Type B pancreatic cell (in vitro differentiated cells): ENCODE results near the gene SEMA5A. TPM values are rescaled to one million over a fixed set of nuclear protein-coding genes. Genes with fewer than 3 reads are reported as not detected.

Experiments
- DNase-seq: peaks from one replicate; pipeline ENCODE4 v3.0.0; 2021; ENCODE audit warnings: mixed read lengths; ENCODE audit not compliant: unreplicated experiment; ENCODE audit errors: extremely low spot score
- H3K27ac Mint-ChIP-seq: 2 replicates; pipeline ENCODE4 v1.8.0; 2021; ENCODE audit warnings: mild to moderate bottlenecking, mixed read lengths
- H3K27me3 Mint-ChIP-seq: 2 replicates; pipeline ENCODE4 v1.8.0; 2021; ENCODE audit warnings: mixed read lengths
- H3K36me3 Mint-ChIP-seq: 2 replicates; pipeline ENCODE4 v1.8.0; 2021; ENCODE audit warnings: mixed read lengths
- H3K4me1 Mint-ChIP-seq: one replicate; pipeline ENCODE4 v1.8.0; 2021; ENCODE audit warnings: mixed read lengths; ENCODE audit not compliant: unreplicated experiment
- H3K4me3 Mint-ChIP-seq: 2 replicates; pipeline ENCODE4 v1.8.0; 2021; ENCODE audit warnings: mild to moderate bottlenecking, mixed read lengths
- H3K9me3 Mint-ChIP-seq: 2 replicates; pipeline ENCODE4 v1.8.0; 2021; ENCODE audit warnings: mixed read lengths
- CTCF ChIP-seq: fragments of 200-600 bp; sonication (generic); conservative IDR thresholded peaks from 2 replicates; pipeline ENCODE4 v1.5.0; 2021; ENCODE audit warnings: antibody characterized with exemption, mild to moderate bottlenecking
- total RNA-seq: library from RNA; stranded (reverse); gene quantifications from 2 replicates; pipeline ENCODE4 v1.2.1, GENCODE V29; 2021; ENCODE audit warnings: low replicate concordance

SEMA5A gene
- total RNA-seq, 1 donor from 2014 or later, result 92.9 TPM

GRCh38 chr5:9069650-9070049, 476.2 kb downstream of the SEMA5A start:
- Mint-ChIP-seq H3K9me3 (no peaks in the 10 kb centered on the region), H3K27me3 (no peaks in the 10 kb centered on the region), H3K36me3 (peaks cover 17% of the 10 kb centered on the region), H3K4me3 (no peak overlapping the region), H3K4me1 (no peaks in the 10 kb centered on the region), H3K27ac (no peak overlapping the region)
- no peak for DNase-seq
- no peak for TF ChIP-seq CTCF

GRCh38 chr5:9067154-9067553, 478.7 kb downstream of the SEMA5A start:
- H3K27me3 Mint-ChIP-seq, result no peaks in the 10 kb centered on the region
- TF ChIP-seq CTCF, result no peak
- no peak overlapping the region for H3K4me3 Mint-ChIP-seq
- peaks cover 34% of the 10 kb centered on the region for H3K36me3 Mint-ChIP-seq
- DNase-seq, result no peak
- no peak overlapping the region for H3K27ac Mint-ChIP-seq
- H3K4me1 Mint-ChIP-seq, result no peaks in the 10 kb centered on the region
- no peaks in the 10 kb centered on the region for H3K9me3 Mint-ChIP-seq

- H3K36me3 Mint-ChIP-seq, result peaks cover 37% of the 10 kb centered on the region
Observed at GRCh38 chr5:9066349-9066748, 479.5 kb downstream of the SEMA5A start.

GRCh38 chr5:9063615-9064245, 482.1 kb downstream of the SEMA5A start:
- peaks cover 42% of the 10 kb centered on the region for H3K36me3 Mint-ChIP-seq

More at GRCh38 chr5:9066349-9066748, 479.5 kb downstream of the SEMA5A start:
- peaks cover under 1% of the 10 kb centered on the region for H3K9me3 Mint-ChIP-seq
- TF ChIP-seq CTCF, result no peak
- DNase-seq, result no peak
- no peak overlapping the region for H3K27ac Mint-ChIP-seq
- no peak overlapping the region for H3K4me3 Mint-ChIP-seq
- H3K4me1 Mint-ChIP-seq, result no peaks in the 10 kb centered on the region
- no peaks in the 10 kb centered on the region for H3K27me3 Mint-ChIP-seq

GRCh38 chr5:9062873-9063272, 483.0 kb downstream of the SEMA5A start:
- no peak for TF ChIP-seq CTCF
- Mint-ChIP-seq H3K9me3 (peaks cover 7% of the 10 kb centered on the region), H3K4me3 (no peak overlapping the region), H3K27ac (no peak overlapping the region), H3K36me3 (peaks cover 42% of the 10 kb centered on the region), H3K27me3 (no peaks in the 10 kb centered on the region), H3K4me1 (peaks cover 6% of the 10 kb centered on the region)
- DNase-seq, result no peak

More at GRCh38 chr5:9063615-9064245, 482.1 kb downstream of the SEMA5A start:
- Mint-ChIP-seq H3K27ac (no peak overlapping the region), H3K4me3 (no peak overlapping the region), H3K4me1 (peaks cover 4% of the 10 kb centered on the region), H3K27me3 (no peaks in the 10 kb centered on the region), H3K9me3 (peaks cover 7% of the 10 kb centered on the region)
- no peak for TF ChIP-seq CTCF
- DNase-seq, result no peak
